Liver (tissue), 3 donors: ENCODE results near the gene PPP1R14D.

Experiments used
- ATF3 ChIP-seq: IDR thresholded peaks from 2 replicates; pipeline ENCODE4 v1.6.1; 2016; ENCODE audit warnings: antibody characterized with exemption
- CTCF ChIP-seq: fragments of 150-350 bp; IDR thresholded peaks from 2 replicates; pipeline ENCODE4 v1.5.1; 2017; ENCODE audit warnings: improper control_type of control experiment, low read depth, low read length; ENCODE audit not compliant: missing input control
- FOXA1 ChIP-seq: IDR thresholded peaks from 2 replicates; pipeline ENCODE4 v1.6.1; 2016; ENCODE audit warnings: antibody characterized with exemption
- JUND ChIP-seq, 2 donors: IDR thresholded peaks; 2 replicates each; pipeline ENCODE4 v1.6.1; 2016; ENCODE audit warnings: antibody characterized with exemption in 2 of 2
- MAX ChIP-seq: IDR thresholded peaks from 2 replicates; pipeline ENCODE4 v1.6.1; 2016; ENCODE audit warnings: antibody characterized with exemption
- REST ChIP-seq: IDR thresholded peaks from 2 replicates; pipeline ENCODE4 v1.6.1; 2016; ENCODE audit warnings: antibody characterized with exemption, mild to moderate bottlenecking
- RXRA ChIP-seq, 2 donors: IDR thresholded peaks; 2 replicates each; pipeline ENCODE4 v1.6.1; 2017 to 2018; ENCODE audit warnings: antibody characterized with exemption in 2 of 2, mild to moderate bottlenecking in 1 of 2
- SP1 ChIP-seq: IDR thresholded peaks from 2 replicates; pipeline ENCODE4 v1.6.1; 2018; ENCODE audit warnings: antibody characterized with exemption, mild to moderate bottlenecking
- YY1 ChIP-seq: IDR thresholded peaks from 2 replicates; pipeline ENCODE4 v1.6.1; 2016; ENCODE audit warnings: antibody characterized with exemption, mild to moderate bottlenecking
- ZBTB33 ChIP-seq: IDR thresholded peaks from 2 replicates; pipeline ENCODE4 v1.6.1; 2016; ENCODE audit warnings: antibody characterized with exemption
- donor health status: healthy.
- donor health status: healthy.

- TF ChIP-seq MAX (no peak), CTCF (no peak), SP1 (no peak), FOXA1 (no peak), REST (no peak), RXRA (IDR thresholded peaks at IDR 0.05) (no peak), YY1 (no peak), ZBTB33 (no peak), JUND (IDR thresholded peaks at IDR 0.05) (no peak), ATF3 (no peak)
These were observed 7.3 kb downstream of the PPP1R14D start for GRCh38 chr15:40821195-40821594.
